ENCODE measurements around the gene S100A8. TPM values are rescaled to one million over a fixed set of nuclear protein-coding genes. Genes with fewer than 3 reads are reported as not detected.
A peak's percentile ranks its signal among the peaks of the same experiment; 100 is the strongest.
"Not testable (repeated sequence)": the region's sequence is repeated elsewhere in the genome, so short reads cannot be mapped to it uniquely, and the experiment has no call there.

The S100A8 gene
- total and polyA plus RNA-seq, 11 donors = 6.0 to 199 (median 32.3) TPM

DNA sequence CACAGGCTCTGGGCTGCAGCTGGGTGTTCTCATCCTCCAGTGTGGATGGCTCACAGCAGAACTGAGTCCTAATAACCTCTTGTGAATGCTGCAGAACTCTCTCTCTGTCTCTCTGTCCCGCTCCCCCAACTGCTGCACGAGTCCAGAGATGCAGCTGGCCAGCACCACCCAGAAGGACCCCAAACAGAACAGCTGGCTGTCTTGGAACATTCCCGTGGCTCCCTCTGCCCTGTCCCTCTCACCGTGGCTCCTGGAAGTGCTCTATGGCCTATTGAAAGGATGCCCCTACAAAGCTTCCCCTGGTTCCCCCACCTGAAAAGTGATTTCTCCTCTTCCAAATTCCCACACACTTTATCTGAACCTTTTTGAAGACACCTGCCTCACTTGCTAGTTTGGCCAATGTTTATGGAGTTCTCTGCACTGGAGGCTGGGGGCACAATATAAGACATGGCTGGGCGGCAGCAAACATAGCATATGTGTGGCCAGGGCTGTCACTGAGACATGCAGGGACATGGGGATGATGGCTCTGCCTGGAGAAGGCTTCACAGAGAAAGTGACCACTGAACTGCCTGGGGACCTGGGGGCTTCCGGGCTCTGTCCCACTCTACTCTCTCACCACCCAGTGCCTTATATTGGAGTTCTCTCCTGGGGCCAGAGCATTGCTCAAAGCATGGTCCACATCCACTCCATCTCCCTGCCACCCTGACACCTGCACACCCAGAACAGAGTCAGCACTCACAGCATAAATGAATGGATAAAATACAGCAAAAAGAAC lies 15.1 kb upstream of the S100A8 start:
- not testable (repeated sequence) for H3K4me1 ChIP-seq, H3K9me3 ChIP-seq, H3K4me3 ChIP-seq, H3K36me3 ChIP-seq, ATAC-seq, DNase-seq, H3K27ac ChIP-seq
- peaks cover 0 to 26% (median 3%) of the 10 kb centered on the region in 9 donors for H3K27me3 ChIP-seq
- intact Hi-C loops (cut with DNase I) = loop anchor here in 1 of 10 donors (10.0 kb wide), 1 partner anchor 51 kb away; the partner anchor contains the start of gene S100A9
- 71 to 81% (median 76%) methylated on average over 6 of the region's 6 CpGs for WGBS, 4 donors

DNA sequence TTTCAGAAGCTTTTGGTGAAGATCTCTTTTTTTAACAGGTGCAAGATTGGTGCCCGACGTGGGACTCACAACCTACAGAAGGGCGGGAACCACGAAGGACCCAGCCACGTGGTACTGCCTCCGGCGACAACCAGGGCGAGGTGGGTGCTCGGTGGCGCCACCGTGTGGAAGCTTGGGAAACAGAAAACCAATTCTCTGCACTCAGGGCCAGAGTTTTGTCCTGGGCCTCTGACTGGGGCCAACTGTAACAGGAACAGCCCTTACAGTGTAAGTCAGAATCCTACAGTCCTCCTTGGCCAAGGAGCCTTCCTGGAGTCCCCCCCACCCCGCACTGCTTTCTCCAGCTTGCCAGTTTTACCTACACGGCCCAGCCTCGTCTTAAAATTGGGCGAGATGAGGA lies 13.9 kb upstream of the S100A8 start:
- H3K4me3 ChIP-seq = no peak overlapping the region
- 35 to 44% (median 42%) methylated on average over 15 of the region's 15 CpGs for WGBS, 4 donors
- intact Hi-C loops (cut with DNase I) = loop anchor here in 1 of 10 donors (10.0 kb wide), 1 partner anchor 50 kb away; the partner anchor contains the start of gene S100A9
- H3K27ac ChIP-seq = no peak overlapping the region
- ATAC-seq (peak in 2 of 4 donors; percentile 54 to 63), DNase-seq (peak in 3 of 5 donors; percentile 52 to 76 (median 65))
- peaks cover 0 to 7% (median 0%) of the 10 kb centered on the region in 12 donors for H3K4me1 ChIP-seq
- H3K9me3 ChIP-seq = no peaks in the 10 kb centered on the region
- TF ChIP-seq POLR2A (IDR thresholded peaks at IDR 0.05) = no peak
- TF ChIP-seq, protein P1, sequence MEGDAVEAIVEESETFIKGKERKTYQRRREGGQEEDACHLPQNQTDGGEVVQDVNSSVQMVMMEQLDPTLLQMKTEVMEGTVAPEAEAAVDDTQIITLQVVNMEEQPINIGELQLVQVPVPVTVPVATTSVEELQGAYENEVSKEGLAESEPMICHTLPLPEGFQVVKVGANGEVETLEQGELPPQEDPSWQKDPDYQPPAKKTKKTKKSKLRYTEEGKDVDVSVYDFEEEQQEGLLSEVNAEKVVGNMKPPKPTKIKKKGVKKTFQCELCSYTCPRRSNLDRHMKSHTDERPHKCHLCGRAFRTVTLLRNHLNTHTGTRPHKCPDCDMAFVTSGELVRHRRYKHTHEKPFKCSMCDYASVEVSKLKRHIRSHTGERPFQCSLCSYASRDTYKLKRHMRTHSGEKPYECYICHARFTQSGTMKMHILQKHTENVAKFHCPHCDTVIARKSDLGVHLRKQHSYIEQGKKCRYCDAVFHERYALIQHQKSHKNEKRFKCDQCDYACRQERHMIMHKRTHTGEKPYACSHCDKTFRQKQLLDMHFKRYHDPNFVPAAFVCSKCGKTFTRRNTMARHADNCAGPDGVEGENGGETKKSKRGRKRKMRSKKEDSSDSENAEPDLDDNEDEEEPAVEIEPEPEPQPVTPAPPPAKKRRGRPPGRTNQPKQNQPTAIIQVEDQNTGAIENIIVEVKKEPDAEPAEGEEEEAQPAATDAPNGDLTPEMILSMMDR (IDR thresholded peaks at IDR 0.05) = peak in 10 of 12 donors; percentile 17 to 66 (median 35)
- H3K36me3 ChIP-seq = no peaks in the 10 kb centered on the region
- H3K27me3 ChIP-seq = peaks cover 0 to 26% (median 3%) of the 10 kb centered on the region in 9 donors

DNA sequence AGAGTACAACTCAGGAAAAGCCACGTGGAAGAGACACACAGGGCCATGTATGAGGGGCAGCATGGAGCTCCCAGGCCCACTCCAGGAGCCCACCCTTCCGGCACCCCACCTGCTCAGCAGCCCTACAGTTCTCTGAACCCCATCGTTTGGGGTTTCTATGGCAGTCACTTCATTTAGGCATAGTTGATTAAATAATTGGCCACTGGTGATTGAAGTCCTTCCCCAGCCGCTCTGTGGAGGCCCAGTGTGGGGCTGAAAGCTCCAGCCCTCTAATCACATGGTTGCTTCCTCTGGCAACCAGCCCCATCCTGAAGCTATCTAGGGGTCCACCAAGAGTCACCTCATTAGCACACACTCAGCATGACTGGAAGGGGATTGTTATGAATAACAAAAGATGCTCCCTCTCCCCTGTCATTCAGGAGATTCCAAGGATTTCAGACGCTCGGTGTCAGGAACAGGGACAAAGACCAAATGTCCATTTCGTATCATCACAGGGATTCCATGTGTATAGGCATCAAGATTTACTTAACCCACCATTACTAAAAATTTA lies 13.3 kb upstream of the S100A8 start:
- no peaks in the 10 kb centered on the region for H3K9me3 ChIP-seq
- H3K27ac ChIP-seq = no peak overlapping the region
- TF ChIP-seq POLR2A (IDR thresholded peaks at IDR 0.05) = no peak
- TF ChIP-seq, protein P1 (IDR thresholded peaks at IDR 0.05) = no peak
- DNase-seq = no peak
- H3K4me1 ChIP-seq = peaks cover 0 to 7% (median 0%) of the 10 kb centered on the region in 12 donors
- intact Hi-C loops (cut with DNase I) = loop anchor here in 1 of 10 donors (10.0 kb wide), 1 partner anchor 49 kb away; the partner anchor contains the start of gene S100A9
- H3K36me3 ChIP-seq = no peaks in the 10 kb centered on the region
- H3K4me3 ChIP-seq = no peak overlapping the region
- peaks cover 0 to 26% (median 3%) of the 10 kb centered on the region in 9 donors for H3K27me3 ChIP-seq
- ATAC-seq = no peak
- 72 to 83% (median 79%) methylated on average over 7 of the region's 7 CpGs for WGBS, 4 donors

DNA sequence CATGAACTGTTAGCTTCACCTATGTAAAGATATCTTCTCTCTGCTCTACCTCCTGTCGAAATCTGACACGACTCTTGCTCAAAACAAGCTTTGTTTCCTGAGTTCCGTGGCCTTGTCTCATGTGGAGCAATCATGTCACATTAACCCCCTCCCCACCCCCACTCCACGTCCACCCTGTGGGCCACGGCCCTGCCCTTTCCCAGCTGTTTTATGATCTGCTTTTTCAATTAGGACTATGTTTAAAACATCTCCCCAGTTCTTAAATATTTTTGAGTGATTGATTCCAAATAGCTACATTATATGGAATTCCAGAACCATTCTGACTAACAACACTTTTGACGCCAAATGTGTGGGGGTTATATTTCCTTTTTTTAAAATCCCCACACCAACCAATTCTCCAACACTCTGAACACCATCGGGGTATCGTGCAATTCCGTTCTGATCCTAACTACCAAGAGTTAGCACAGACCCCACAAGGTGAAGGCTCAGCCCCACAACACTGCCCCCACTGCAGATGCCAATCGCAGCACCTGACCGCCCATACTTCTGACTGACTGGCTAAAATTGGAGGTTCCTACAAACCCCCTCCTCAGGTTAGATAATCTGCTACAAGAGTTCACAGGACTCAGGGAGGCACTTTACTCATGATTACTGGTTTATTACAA lies 12.7 kb upstream of the S100A8 start:
- H3K27me3 ChIP-seq = peaks cover 0 to 26% (median 3%) of the 10 kb centered on the region in 9 donors

More for the DNA sequence above, 12.7 kb upstream of the S100A8 start:
- DNase-seq (no peak), ATAC-seq (no peak)
- H3K4me1 ChIP-seq = peaks cover 0 to 7% (median 0%) of the 10 kb centered on the region in 12 donors
- 76 to 82% (median 80%) methylated on average over 11 of the region's 11 CpGs for WGBS, 4 donors
- H3K27ac ChIP-seq = no peak overlapping the region
- intact Hi-C loops (cut with DNase I) = loop anchor here in 1 of 10 donors (10.0 kb wide), 1 partner anchor 49 kb away; the partner anchor contains the start of gene S100A9
- H3K36me3 ChIP-seq = no peaks in the 10 kb centered on the region
- TF ChIP-seq, protein P1 (IDR thresholded peaks at IDR 0.05) = no peak
- no peak for TF ChIP-seq POLR2A (IDR thresholded peaks at IDR 0.05)
- H3K4me3 ChIP-seq = no peak overlapping the region
- H3K9me3 ChIP-seq = no peaks in the 10 kb centered on the region

All from heart left ventricle (tissue), 16 donors.